ENCODE measurements around the gene CNTN5.

Gene CNTN5

DNA sequence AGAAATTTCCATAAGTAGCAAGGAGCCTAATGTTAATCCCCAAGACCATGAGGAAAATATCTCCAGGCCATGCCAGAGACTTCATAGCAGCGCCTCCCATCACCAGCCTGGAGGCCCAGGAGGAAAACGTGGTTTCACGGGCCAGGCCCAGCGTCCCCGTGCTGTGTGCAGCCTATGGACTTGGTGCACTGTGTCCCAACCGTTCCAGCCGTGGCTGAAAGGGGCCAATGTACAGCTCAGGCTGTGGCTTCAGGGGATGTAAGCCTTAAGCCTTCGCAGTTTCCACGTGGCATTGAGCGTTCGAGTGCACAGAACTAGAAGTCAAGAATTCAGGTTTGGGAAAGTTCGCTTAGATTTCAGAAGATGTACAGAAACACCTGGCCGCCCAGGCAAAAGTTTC lies 510.7 kb downstream of the CNTN5 start:
- no peak for DNase-seq

DNA sequence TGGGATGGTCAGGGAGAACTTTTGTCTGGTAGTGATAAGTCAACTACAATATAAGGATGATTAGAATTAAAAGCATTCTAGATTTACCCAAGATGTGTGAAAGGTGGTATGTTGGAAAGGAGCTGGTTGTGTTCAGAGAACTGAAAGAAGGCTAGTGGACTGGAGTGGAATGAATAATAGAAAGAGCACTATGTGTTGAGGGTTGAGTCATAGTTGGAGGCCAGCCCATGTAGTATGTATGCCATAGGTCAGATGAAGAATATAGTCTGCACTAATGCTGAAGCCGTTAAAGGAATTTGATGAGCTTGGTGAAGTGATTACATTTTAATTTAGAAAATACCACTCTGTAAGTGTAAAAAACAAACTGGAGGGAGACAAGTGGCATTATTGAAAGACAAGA lies 514.1 kb downstream of the CNTN5 start:
- no peak for DNase-seq

DNA sequence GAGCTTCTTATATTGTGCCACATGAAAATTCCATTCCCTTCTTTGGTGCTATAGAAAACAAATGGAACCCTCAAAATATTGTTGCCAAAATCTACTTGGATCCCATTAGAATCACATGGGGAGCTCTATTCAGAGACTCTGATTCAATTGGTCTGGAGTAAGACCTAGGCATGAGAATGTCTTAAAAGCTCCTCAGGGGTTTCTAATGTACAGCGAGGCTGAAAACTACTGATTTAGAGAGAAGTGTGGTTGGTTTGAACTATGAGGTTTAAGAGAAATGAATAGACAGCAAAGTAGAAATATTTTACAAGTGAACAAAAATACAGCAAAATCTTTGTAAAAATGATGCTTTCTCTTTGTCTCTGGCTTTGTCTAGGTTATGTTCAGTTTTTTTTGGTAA lies 514.7 kb downstream of the CNTN5 start:
- no peak for DNase-seq

DNA sequence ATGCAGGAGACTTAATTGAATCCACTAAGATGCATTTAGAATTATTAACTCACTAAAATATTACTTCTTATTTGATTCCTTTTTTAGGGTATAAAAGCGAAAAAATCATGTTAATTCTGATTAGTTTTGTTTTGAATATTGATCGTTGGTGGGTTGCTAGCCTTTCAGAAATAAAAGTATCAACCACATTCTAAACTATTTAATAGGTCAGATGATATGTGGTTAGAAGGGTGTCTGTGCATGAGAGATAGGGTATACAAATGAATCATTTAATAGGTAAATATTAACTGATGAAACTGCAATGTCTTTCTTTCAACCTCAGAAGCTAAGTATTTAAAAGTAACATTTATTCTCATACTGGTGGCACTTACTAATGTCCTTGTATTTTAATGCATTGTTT lies 515.1 kb downstream of the CNTN5 start:
- DNase-seq: no peak

DNA sequence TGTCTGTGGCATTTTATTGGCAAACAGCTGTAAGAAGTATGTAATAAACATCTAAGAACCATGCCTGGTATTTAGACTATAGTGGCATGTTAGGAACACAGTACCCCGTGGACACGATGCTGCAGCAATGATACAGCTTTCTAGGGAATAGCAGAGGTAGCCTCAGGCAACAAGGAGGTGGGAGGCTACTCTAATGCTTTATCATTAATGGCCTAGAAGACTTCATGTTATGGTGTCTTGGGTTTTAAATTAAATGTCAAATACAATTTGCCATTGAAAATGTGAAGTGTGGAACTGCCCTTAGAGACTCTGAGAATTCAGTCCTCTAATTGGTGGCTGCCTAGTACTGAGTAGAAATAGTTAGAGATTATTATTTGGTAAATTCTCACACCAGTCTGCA lies 516.9 kb downstream of the CNTN5 start:
- DNase-seq: no peak

DNA sequence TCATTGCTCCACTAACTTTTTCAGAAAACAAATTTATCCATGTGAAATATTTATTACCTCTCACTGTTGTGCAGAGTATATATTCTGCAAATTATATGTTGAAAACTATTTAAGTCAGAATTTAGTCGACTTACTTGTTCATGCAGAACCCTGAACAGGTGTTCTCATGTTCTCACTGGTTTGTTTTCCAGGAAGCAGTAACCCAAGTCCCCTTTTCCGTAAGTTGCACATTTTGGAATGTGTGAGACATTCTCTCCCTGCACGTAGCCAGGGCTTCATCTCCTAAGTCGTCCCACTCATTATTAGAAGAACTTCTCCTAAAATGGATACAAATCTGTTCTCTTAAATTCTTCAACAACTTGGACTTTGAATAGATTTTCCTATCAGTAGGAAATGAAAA lies 524.9 kb downstream of the CNTN5 start:
- DNase-seq: no peak

DNA sequence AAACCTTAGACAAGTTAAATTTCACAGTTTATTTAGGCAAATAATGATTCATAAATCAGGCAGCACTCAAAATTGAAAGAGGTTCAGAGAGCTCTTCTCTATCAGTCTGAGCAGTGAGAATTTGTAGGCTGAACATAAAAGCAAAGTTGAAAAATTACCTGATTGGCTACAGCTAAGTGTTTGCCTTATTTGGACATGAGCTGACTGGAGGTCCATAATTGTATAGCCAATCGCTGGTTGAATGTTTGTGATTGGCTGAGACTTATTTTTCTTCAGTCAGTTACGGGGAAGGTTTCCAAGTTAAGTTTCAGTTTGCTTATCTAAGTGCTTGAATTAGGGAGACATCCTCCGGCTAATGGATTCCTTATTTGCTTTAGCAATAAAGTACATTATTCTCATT lies 527.5 kb downstream of the CNTN5 start:
- DNase-seq: no peak

DNA sequence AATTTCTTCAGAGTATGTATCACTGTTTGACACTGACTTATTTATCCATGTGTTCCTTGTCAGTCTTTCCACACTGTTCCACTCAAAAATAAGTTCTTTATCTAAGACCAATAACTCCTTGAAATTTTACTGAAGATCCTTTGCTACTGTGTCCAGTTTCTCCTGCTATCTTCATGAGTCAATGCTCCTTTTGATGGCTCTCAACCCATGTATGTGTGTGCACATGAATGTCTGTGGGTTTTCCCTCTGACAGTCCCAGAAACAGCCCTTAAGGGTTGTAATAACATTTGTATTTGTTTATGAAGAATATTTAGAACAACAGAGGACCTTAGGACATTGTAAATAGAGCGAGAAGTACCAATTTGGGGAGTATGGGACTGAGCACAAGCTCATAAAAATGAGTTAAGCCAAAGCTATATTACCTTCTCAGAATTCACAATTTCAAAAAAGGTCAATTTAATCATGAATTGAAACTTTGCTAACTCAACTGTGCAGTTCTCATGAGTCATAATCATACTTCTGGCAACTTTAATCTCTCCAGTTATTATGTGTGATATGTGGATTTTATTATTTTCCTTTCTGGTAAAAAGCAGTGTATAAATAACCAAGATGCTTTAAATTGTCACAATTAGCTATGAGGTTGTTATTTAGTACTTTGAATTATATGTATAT lies 533.6 kb downstream of the CNTN5 start:
- no peak for DNase-seq

DNA sequence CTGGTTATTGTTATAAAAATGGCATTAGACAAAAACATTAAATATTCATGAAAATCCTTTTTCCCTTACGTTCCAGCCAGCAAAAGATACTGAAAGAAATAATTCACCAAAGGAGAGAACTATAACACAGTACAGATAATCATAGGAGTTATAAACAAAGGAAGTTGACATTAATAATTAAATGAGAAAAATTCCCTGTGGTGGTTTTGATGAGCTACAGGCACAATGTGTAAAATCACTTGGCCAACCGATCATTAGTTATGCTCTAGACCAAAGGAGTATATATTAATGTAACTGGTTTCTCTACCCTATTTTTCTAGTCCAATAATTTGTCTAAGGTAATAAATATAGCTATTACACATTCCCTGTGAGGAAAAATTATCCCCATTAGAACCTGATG lies 534.7 kb downstream of the CNTN5 start:
- DNase-seq: no peak

DNA sequence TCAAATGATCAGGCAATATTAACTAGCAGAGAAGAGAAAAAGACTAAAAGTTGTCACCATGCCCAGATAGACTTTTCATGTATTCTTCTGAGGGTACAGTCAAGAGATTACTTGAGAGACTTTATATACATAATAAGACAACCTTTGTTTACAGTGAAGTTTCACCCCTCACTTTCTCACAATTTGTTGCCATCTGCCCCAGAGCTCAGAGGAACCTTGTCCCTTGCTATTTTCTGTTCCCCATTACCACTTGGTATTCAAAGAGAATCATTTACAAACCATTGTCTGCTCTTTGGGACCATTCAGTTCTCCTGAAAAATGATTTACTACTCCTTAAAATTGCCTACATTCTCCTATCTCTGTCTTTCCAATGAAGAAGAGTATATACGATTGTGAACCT lies 544.6 kb downstream of the CNTN5 start:
- no peak for DNase-seq

DNA sequence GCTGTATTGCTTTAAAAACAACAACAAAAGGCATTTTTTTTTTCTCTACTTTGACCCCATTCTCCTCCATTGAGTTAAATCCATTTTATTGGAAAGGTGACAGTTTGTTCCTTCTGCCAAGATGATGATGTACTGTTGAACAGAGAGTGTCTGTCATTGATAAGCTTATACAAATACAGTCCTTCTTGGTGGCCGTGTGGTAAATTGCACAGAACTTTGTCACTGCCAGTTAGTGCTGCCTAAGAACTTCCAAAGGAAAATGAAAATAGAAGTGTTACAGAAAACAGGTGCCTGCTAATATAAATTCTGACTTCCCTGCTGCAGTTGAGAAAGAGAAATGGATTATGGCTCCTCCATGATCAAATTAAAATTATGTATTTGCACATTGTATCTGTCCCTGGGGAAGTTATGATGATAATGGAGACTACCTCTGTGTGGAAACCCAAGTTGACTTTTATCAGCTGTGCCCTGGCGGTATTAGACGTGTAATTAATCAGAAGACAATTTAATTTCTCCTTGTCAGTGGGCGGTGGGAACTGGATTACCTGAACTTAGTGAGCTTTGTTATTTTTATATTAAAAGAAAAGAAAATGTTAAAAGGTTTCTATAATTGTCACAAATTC lies 546.7 kb downstream of the CNTN5 start:
- DNase-seq: no peak

DNA sequence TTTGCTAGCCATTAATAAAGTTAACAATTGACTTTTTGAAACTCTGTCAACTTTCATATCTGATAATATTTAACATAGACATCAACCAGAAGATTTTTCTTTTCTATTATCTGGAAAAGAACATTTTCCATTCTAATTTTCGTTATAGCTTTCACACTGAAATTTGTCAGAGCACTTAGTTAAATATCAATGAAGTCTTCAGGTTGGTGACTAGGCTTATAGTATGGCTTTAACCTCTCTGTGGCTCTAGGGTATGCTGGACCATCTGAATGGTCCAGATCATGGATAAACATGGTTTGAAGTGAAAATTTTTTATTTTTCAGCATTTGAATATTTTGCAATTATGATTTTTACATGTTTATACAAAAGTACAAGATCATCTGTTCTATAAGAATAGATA lies 548.1 kb downstream of the CNTN5 start:
- no peak for DNase-seq

DNA sequence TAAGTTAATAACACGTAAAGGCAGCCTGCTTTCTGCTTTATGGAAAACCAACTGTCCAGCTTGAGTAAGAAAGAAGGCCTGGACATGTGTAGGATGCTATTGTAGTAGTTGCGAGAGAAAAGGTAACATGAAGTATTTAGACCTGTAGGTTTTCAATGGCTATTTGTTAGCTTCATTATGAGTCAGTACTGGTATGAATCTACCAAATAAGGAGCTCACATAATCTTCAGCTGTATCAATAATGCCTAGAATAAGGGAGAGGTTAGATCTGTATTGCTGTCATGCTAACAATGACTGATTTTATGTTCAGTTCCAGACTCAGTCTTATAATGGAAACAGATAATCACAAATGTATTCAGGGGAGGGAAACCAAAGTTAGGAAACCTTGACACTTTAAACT lies 550.3 kb downstream of the CNTN5 start:
- no peak for DNase-seq

DNA sequence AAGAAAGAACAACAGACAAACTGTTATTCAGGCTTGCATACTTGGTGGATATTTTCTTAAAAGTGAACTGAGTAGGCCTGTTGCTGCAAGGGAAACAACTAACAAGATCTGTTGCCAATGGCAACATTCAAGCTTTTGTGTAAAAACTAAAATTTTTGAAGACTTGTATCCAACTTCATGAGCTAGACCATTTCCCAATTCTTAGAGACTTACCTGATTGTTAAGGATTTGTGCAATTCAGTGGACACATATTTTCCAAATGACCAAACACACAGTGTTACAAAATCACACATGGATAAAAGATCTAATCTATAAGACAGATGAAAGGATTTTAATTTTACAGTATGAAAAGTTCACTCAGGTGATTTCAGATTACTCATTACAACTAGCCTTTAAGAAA lies 564.1 kb downstream of the CNTN5 start:
- no peak for DNase-seq

DNA sequence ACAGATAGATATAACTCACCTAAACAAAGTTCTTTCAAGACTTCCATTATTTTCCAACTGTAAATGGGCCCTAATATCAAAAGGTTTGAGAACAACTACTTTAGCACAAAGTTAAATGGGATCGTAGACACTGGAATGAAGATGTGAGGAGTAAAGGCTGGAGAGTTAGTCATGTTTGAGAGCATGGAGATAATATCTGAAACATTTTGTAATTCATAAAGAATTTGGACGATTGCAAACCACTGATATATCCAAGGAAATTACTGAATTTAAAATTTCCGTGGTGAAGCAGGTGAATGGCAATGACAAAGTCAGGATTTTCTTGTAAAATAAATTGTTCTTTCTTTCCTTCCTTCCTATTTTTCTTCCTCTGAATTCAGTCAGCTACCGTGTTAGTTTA lies 564.9 kb downstream of the CNTN5 start:
- DNase-seq: no peak

DNA sequence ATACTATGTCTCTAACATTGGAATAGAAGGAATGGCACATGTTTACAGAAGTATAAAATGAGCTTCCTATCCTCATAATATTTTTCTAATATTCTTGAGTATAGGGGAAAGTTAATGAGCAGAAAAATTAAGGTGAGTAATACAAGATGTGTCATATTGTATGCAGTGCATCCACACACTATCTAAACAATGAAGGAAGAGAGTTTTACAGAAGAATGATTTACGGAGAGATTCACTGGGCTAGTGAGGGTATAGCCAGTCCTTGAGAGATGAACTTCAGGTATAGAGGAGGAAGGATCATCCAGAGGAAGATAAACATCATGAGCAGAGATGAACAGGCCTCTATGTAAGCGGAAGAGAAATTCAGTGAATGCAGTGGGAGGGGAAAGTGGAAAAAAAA lies 569.0 kb downstream of the CNTN5 start:
- DNase-seq: no peak

DNA sequence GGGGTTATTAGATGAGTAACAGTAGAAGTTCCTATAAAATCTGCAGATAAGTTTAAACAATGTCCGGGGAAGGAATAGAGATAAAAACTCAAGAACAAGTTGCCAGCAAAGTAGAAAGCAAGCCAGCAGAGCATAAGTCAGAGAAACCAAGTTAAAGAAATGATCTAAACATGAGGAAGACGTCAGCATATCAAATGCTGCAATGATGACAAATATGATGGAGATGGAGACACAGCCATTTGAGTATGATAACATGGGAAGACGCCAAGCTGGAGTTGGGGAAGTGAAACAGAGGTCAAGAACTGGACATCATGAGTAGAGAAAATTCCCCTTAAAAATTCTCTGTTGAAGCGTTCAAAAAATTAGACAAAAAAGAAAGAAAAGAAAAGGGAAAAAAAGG lies 571.5 kb downstream of the CNTN5 start:
- DNase-seq: no peak

DNA sequence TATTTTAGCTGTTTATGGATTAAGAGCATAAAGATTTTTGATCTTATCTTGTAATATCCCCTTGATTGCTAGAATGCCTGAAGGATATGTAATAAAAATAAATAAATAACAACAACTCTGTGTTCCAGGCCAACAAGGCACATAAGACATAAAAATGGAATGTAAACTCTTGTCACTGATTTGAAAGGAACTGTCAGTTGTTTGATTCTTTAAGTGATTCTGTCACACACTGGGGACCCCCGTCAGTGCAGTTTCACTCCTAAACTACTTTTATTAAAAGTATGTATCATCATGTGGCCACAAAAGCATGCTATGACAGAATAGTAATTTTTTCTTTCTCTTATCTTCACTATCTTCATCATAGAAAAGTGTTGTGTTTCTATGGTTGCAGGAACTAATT lies 572.4 kb downstream of the CNTN5 start:
- no peak for DNase-seq

DNA sequence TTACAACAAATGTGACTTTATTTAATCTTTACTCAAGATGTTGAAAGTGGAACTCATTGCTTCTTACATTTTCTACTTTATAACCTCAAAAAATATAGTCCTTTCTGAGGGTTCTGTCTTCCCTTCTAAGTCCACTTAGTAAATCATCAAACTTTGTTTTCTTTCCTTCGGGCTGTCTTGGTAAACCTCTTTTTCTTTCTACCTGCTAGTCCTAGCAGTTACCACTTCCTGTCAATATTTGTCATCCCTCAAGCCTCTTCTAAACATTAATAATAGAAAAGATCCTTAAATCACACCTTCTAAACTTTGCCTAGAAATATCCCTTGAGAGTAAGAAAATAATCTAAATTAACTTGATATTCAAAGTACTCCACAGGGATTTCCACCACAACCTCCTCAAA lies 580.4 kb downstream of the CNTN5 start:
- DNase-seq: no peak

DNA sequence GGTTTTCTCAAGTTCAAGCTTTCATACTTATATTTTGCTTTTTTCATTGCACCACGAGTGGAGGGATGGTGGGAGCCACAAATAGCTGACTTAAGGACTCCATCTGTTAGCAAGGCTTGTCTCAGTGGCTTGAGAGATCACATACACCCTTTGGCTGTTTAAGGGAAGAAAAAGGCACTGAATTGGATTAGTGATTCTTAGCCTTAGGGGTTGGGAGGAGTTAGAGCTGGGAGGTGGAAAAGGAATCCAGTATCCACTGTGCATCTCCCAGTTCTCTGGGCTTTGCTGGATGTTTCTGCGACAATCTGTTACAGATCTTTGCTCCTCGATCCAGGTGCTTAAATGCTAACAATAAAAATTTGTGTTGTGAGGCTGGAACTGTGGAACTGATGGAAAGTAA lies 593.6 kb downstream of the CNTN5 start:
- DNase-seq: no peak

DNA sequence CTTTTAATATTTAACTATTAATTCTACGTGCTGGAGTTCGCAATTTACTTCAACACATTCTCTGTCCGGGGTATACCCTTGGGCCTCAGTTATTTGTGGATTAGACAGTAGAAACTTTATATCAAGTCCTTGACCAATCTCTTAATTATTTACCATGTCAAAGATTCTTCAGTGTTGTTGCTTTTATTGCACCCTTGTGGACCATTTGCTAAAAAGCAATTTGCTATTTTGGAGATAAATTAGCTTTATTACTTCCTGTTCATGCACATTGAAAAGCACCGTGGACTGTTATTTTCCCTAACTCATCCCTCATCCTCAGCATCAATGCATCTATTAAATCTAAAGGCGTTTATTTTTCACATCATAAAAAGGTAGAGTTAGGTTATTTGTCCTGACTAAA lies 609.9 kb downstream of the CNTN5 start:
- no peak for DNase-seq

DNA sequence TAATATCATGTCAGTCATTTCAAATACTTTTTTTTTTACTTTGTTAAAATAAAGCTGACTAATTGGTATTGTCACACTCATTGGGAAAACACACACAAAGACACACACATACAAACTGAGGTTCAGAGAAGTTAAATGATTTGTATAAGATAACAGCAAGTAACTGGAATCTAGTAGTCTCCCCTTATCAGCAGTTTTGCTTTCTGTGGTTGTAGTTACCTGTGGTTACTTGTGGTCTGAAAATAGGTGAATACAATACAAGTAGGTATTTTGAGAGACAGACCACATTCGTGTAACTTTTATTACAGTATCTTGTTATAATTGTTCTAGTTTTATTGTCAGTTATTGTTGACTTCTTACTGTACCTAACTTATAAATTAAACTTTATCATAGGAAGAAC lies 610.9 kb downstream of the CNTN5 start:
- DNase-seq: no peak

DNA sequence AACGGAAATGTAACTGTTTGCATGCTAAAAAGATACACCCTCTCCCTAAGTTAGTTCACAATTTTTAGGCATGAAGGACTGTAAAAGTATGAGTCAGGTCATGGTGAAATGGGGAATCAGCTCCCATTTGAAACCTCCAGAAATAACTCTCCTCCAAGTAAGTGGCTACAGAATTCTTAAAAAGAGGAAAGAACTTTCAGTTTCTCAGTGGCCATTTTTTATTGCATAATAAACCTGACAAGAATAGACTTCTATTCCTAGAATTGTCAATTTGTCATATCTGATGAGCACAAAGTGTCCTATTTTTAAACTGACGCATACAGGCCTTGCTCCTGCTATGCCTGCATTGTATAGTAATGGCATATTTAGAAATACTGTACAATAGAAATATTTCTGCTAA lies 612.2 kb downstream of the CNTN5 start:
- DNase-seq: no peak

DNA sequence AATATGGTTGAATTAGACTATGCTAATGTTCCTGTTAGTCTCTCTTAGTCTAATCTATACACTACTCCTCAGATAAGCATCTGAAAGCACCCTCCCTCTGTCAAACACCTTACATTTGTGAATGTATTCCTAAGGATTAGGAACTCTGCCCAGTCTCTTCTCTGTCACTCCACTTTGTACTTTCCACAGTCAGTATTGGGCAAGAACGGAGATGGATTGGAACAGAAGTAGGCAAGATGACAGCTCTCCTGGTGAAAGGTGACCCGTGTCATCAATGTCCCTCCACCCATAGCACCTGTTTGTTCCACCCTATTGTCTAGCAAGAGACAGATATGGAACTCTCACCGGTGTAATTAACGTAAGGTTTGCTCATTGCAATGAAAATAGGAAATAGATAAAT lies 613.8 kb downstream of the CNTN5 start:
- no peak for DNase-seq

DNA sequence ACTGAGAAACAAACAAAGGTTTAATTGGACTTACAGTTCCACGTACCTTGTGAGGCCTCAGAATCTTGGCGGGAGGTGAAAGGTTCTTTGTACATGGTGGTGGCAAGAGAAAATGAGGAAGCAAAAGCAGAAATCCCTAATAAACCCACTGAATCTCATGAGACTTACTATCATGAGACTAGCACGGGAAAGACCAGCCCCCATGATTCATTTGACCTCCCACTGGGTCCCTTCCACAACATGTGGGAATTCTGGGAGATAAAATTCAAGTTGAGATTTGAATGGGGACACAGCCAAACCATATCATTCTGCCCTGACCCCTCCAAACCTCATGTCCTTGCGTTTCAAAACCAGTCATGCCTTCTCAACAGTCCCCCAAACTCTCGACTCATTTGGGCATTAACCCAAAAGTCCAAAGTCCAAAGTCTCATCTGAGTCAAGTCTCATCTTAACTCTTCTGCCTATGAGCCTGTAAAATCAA lies 617.4 kb downstream of the CNTN5 start:
- no peak for DNase-seq
